GM21528 (cell line): Measurements from ENCODE around the gene LSAMP.

Experiments used
- ATAC-seq: cut with Tn5 transposase; IDR thresholded peaks from one replicate; pipeline ENCODE4 v1.9.1; 2021; ENCODE audit warnings: mild to moderate bottlenecking, moderate library complexity; ENCODE audit not compliant: unreplicated experiment, low FRiP score

LSAMP gene

DNA sequence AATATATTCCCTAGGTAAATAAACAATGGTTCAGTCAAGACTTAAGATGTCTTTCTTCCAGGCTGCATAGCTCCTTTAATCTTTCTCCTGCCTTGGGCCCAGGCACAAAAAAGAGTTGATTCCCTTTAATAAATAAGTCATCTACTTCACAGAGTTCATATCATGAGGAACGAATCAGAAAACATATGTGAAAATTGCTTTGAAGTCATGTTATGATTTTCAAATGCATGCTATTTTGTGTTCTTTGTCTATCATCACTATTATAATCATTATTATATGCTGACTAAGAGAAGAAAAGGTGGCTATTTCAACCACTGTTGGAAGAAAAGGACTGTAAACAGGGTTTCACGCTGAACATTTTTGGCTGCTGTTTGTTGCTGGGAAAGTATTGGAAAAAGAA, 70.4 kb downstream of the LSAMP start:
- ATAC-seq, result no peak

DNA sequence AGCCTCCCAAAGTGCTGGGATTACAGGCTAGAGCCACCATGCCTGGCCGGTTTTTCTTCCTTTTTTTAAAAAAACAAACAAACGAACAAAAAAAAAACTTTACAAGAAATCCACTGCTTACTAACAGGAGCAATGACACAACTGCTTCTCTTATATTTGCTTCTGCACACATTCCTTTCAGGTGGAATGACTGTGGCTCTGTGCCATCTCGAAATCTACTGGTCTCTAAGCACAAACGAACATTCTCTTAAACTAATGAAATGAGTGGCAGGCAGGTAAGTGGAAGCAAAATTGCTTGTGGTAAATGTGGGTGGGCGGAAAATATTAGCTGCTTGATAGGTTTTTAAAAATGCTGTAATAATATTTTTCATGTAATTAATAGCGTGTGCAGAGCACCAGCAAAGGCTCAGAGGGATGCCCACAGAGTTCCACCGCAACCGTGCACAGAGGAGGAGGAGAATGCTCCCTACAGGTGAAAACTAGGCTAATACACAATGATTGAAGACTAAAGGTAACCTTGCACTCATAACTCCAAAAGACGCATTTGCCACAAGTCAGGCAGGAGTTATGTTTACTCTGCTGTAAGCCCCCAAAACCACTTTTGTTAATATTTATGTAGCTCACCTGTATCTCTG, 77.4 kb downstream of the LSAMP start:
- ATAC-seq, result no peak

DNA sequence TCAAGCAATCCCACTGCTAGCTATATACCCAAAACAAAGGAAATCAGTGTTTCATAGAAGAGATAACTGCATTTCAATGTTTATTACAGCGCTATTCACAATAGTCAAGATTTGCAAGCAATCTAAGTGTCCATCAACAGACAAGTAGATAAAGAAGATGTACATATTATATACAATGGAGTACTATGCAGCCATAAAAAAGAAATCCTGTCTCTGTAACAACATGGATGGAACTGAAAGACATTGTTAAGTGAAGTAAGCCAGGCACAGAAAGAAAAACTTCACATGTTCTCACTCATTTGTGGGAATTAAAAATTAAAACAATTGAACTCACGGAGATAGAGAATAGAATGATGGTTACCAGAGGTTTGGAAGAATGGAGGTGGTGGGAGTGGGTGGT, 89.2 kb downstream of the LSAMP start:
- no peak for ATAC-seq

DNA sequence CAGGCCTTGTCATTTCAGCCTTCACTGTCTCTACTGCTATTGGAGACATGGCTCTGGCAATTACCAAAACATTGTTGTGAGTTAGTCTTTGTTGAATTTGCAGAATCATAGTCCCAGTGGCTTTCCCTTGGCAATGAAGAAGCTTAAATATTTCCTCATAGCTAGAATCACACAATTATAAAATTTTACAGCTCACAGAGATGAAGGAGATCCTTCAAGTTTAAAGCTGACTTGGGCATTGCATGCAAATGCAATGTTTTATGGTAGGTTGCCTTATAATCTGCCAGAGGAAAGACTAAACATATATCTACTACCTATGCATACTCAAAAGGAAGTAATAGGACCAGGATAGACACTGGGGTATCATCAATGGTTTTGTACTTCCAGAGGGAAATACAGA, 90.9 kb downstream of the LSAMP start:
- ATAC-seq, result no peak

DNA sequence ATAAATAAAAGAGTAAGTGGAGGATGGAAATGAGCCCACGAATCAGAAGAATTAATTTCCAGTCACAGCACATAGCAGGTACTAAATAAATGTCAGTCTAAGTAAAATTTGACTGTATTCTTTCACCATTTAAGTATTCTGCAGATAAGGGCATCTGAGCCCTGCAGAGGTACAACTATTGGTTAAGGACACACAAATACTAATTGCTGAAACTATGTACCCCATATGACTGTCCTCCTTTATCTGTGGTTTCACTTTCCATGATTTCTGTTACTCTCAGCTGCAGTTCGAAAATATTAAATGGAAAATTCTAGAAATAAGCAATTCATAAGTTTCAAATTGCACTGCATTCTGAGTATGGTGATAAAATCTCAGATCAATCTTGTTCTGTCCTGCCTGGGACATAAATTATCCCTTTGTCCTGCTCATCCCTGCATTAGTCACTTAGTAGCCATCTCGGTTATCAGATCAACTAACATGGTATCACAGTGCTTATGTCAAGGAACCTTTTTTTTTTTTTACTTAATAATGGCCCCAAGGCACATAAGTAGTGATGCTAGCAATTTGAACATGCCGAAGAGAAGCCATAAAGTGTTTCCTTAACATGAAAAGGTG, 95.1 kb downstream of the LSAMP start:
- no peak for ATAC-seq

DNA sequence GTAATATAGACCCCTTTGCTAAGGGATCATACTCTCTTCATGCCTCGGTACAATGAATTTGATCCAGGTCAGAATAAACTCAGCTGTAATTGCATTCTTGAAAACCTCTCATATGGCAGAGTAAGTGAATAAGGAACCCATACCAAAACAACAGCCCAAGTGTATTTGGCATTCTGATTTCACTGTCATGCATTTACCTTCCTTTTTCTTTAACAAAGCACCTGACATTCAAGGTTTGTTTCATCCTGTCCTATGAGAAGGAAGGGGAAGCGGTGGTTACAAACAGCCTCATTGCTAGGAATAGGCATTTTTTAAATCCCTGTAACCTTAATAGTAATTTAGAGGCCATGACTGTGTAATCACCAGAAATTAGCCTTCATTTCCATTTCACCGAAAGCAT, 97.1 kb downstream of the LSAMP start:
- no peak for ATAC-seq

DNA sequence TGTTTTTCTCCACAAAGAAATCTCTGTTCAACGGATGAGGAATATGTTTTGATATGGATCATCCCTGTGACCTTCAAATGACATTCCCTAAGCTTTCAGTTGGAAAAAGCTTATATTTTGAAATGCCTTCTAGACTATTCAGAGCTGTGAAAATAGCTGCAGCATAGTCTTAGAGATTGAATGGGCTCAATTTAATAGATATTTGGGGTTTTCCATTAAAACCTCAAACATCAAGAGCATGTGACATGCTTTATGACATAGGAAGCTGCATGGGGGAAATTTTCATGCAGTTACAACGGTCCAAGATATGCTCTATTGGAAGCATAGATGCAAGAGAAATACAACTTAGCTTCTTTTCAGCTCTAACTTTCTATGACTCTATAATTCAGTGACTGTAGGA, 102.8 kb downstream of the LSAMP start:
- no peak for ATAC-seq

DNA sequence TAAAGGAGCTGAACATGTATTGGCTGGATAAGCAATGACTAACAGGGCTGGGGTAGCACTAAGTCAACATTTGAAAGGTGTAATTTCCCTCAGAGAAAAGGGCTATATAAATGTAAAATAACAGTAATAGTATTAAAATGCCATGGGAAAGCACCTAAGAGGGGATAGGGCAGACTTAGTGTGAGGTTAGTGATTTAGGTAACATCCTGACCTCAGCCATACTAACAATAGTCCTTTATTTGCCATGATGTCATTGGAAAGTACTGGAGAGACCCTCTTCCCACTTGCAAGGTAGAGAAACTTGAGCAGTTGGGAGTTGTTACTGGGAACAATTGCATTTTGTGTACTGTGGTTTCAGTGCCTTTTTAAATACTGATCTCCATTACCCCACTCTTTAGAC, 103.4 kb downstream of the LSAMP start:
- no peak for ATAC-seq

DNA sequence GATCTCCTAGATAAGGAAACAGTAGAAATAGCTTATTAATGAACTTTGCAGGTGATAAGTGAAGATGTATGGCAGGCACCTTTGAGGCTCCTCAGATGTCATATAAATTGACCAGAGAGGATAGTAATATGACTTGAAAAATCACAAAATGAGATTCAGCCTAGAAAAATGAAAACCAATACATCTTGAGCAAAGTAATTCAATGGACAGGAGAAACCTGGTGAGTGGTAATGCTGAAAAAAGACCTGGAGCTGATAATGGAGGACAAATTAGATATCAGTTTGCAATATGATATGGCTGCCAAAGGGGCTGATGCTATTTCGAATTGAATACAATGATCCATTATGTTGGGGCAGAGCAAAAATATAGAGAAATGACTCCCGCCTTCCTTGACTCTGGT, 103.9 kb downstream of the LSAMP start:
- no peak for ATAC-seq

DNA sequence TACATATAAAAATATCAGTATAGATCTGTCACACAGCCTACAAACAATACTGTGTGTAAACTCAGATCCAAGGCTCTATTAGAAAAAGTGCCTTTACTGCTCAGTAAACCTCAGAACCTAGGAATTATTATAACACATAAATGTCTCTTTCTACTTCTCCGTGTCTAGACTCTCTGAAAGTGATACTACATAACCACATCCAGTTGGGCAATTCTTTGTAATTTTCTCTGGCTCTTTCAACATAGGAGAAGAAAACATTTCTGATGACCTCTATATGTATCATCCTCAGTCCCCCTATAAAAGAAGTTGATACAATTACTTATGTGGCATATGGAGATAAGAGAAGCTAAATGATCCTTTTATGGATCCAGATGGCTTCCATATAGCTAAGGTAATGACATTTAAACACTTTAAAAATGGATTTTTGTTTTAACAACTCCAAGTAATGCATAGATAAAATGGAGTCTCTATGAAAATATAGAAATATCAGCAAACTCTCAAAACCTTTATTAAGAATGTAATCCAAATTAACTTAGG, 104.5 kb downstream of the LSAMP start:
- ATAC-seq, result no peak

DNA sequence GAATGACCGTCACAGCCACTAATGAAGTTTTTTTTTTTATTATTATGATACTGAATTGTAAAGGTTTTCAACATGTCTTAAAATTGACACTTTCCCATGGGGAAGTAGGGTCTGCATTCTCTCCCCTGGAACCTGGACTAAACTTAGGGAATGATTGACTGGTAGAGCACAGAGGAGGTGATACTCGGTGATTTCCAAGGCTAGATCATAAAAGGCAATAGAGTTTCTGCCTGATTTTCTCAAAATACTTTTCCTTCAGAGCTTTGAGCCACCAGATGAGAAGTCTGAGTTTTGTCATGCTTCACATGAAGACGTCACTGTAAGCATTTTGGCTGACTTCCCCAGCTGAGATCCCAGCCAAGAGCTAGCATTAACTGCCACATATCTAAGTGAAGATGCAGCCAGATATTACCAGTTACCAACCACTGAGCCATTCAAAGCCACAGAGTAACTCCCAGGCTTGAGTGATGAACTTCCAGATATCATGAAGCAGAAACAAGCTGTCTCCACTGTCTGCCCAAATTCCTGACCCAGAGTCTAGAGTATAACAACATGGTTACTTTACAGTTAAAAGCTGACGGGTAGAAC, 105.8 kb downstream of the LSAMP start:
- ATAC-seq, result no peak

DNA sequence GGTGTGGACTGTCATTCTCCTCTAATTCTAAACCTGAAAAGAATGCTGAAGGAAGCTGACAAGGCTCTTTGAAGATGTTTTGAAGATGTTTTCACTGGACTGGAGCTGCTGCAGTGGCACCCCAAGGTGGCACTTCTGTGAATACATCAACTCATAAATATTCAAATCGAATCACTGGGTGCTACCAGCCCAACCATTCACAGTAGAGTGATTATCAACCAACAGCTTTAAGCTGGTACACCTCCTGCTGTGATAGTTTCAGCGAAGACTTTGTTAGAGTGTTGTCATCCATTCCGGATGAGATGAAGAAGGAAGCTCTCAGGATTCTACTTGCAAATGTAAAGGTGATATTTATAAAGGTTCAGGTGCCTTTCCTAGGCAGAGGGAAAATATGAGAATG, 106.6 kb downstream of the LSAMP start:
- ATAC-seq, result no peak

DNA sequence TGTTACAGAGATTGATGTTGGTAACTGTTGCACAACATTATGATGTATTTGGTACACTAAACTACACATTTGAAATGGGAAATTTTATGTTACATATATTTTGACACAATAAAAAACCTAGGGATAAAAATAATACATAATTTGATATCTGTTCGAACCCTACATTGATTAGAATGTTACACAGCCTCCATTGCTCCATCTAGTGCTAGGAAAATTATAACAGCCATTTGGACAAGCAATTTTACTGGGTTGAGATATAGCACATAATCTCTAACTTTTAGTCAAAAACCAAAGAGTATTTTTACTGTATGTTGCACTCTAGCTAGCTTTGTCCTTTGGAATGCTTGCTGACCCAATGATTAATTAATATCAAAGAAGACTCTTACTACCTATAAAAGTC, 108.1 kb downstream of the LSAMP start:
- no peak for ATAC-seq

DNA sequence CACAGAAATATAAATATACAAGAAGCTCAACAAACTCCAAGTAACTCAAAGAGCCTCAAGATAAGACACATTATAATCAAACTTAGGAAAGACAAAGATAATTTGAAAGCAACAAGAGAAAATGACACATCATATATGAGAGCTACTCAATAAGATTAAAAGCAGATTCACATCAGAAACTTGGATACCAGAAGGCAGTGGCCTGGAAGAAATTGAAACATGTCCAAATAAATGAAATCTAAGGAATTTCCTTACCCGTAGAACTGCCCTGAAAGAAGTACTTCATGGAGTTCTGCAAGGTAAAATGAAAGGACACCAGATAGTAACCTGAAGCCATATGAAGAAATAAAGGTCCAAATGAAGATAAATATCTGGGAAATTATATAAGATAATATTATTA, 113.9 kb downstream of the LSAMP start:
- no peak for ATAC-seq

DNA sequence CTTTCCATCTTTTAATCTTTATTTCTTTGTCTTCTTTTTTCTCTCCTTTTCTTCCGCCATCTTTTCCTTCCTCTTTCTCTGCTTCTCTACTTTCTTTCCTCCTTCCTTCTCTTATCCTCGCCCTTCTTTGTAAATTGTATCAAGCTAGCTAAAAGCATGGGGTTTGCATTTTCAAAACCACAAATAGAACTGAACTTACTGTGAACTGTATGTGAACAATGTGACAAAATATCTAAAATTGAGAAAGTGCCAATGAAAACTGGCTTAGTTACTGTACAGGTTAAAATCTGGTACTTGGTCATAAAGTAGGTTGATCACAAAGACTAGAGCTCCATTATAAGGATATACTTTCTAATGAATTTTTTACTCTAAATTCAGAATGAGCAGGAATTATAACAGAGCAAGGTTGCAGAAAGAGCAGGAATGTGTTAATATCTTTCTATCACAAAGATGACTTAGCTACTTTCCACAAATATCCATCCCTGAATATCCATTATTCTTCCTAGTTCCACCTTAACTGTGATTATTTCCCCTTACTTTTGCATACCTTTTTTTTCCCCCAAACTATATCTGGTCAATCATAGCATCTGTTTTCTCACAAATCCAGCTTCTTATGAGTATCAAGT, 122.4 kb downstream of the LSAMP start:
- no peak for ATAC-seq

DNA sequence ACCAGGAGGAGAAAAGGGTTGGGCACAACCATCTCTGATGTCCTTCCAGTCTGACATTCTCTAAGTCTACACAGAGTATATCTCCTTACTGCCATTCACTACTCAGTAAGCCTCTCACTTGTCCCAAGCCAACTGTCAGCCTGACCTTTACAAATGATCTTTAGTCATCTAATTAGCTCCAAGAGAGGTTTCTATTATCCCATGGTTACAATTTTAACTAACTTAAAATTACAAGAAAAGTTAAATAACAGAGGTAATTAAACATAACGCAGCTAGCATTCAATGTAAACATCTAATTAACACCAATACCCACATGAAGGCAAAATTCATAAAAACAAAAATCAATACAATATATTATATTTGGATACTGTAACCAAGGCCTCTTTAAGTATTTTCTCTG, 126.9 kb downstream of the LSAMP start:
- no peak for ATAC-seq

DNA sequence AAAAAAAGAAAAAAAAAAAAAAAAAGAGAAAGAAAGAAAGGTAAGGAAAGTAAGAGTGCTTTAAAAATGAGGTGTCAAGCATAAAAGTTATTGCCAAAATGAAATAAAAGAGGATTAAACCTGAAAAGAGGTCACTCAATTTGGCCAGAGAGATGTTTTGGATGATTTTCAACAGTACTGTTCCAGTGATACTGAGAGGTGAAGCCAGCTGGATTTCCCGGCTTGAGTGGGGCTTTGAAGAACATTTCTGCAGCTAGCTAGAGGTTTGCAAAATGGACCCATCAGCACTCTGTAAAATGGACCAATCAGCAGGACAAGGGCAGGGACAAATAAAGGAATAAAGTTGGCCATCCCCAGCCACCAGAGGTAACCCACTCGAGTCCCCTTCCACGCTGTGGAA, 128.5 kb downstream of the LSAMP start:
- ATAC-seq, result no peak

DNA sequence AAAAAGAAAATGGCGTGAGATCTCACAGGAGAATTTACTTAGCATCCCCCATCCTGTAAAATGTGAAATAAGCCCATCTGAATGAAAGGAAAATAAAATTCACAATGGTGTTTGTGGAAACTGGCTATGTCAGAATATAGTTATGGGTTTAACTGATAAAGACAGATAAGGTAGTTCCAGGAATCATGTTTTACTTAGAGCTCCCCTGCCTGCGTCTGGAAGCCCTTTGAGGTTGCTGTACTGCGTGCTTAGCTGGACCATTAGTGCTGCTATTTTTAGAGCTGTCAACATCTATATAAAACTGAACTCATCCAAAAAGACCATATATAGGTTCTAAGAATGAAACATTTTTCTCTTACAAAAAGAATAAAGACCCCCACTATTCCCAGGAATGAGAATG, 130.8 kb downstream of the LSAMP start:
- no peak for ATAC-seq

DNA sequence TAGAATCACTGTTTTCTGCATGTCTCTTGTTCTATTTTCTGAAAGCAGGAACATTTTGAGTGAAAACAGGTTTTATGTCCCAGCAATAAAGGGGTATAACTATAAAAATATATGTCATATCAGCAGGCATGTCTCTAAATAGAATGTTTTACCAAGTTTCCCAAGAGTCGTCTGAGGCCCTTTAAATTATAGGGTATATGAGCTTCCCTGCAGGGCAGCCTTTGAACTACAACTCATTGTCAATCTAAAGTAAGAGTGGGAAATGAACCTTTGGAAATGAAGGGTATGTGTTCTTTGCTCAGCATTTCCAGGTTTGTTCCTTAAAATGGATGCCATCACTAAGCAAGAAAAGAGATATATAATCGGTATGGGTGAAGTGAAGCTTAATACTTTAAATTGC, 138.6 kb downstream of the LSAMP start:
- no peak for ATAC-seq

DNA sequence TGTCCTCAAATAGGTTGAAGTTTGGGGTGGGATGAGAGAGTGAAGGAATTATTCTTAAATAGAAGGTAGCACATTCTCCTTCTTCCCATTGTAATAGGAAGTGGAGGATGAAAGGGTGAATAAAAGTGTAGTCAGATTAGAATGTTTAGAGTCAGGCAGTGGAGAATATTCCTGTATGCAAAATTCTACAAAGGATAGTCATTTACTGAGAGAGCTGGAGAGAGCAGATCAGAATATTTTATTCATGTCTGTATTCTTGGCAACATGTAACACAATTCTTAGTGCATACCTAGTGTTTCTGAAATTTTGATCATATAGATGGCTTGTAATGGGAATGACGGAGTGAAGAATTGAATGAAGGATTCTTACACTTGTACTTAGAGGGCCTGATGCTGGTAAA, 139.1 kb downstream of the LSAMP start:
- ATAC-seq, result no peak

DNA sequence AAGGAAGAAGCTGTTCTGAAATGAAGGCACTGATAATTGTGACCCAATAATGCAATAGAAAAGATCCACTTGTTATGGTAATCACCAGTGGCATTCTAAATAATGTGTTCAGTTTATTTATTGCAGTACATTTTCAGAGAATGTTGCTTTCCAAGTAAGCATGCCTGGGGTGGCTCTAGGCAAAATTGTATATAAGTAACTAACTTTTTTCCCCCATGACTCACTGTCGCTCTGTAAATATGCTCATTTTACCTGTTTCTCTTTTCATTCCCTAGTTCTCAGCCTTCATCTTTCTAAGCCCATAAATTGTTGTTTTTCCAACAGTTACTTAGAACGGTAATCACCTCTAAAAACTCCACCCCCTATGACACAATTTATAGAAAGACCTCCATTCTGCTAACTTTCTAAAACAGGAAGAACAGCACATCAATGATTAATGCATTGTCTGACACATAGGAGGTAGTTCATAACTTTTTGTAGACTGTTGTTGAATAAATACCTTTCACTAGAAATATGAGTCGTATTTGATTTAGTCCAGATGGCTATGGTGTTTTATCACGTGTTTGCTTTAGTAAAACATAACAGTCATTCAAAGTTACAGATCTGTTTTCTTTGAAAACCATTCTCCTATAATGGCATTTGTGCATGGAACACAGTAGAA, 143.1 kb downstream of the LSAMP start:
- ATAC-seq, result no peak
